GM19467 (cell line): ENCODE results near the gene FFAR3.
"Not testable (repeated sequence)": the region's sequence is repeated elsewhere in the genome, so short reads cannot be mapped to it uniquely, and the experiment has no call there.

Source experiments
- ATAC-seq: cut with Tn5 transposase; IDR thresholded peaks from one replicate; pipeline ENCODE4 v1.9.1; 2021; ENCODE audit warnings: mild to moderate bottlenecking, moderate library complexity; ENCODE audit not compliant: unreplicated experiment

Gene FFAR3

DNA sequence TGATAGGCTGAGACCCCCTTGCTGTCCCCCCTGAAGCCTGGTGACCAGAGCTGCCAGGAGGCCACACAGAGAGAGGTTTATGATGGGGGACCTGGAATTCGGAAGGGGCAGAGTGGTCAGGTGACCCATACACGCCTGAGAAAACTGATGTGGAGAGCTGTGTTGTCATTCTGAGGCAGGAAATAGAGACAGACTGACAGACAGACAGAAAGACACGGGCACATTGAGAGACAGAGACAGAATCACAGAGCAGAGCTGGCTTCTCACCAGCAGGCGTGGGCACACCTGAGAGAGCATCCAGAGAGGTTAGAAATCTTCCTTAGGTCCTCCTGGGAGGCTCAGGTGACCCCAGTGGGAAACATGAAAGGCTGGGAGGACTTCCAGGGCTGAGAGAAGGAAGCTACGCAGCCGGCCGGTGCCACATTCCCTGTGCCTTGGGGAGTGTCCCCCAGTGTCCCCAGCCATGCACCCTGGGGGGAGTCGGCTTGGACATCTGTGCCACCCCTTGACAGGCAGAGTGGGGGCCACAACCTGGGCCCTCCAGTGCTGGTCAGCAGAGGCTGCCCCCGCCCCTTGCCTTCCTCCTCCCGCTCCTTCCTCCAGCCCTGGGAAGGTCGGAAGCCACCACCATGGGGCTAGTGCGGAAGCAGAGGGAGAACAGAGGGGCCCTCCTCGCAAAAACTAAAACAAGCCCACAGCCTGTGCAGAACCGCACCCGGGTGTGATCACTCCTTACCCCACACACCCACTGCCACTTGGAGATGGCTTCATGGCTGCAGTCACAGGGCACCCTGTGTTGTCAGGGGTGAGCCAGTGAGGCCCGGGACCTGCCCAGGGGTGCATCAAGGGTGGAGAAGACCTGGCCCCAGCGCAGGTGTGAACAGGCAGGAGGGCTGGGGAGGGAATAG, 8.4 kb upstream of the FFAR3 start:
- no peak for ATAC-seq

DNA sequence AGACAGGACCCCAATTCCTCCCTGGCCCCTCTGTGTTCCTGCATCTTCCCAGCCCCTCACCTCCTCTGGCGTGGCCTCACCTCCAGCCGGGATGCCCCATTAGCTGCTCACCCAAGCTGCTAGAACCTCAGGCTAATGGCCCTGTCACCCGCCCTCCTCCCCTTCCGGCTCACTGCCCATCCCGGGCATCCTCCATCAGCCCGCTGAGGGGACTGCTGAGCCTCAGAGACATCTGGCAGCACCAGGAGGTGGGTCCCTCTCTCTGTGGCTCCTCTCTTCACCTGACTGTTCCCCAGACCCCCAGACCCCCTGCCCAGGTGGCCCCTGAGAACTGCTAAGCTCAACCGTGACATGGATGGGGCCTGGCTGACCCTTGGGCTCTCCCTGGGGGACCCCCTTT, 7.7 kb upstream of the FFAR3 start:
- ATAC-seq, result no peak

DNA sequence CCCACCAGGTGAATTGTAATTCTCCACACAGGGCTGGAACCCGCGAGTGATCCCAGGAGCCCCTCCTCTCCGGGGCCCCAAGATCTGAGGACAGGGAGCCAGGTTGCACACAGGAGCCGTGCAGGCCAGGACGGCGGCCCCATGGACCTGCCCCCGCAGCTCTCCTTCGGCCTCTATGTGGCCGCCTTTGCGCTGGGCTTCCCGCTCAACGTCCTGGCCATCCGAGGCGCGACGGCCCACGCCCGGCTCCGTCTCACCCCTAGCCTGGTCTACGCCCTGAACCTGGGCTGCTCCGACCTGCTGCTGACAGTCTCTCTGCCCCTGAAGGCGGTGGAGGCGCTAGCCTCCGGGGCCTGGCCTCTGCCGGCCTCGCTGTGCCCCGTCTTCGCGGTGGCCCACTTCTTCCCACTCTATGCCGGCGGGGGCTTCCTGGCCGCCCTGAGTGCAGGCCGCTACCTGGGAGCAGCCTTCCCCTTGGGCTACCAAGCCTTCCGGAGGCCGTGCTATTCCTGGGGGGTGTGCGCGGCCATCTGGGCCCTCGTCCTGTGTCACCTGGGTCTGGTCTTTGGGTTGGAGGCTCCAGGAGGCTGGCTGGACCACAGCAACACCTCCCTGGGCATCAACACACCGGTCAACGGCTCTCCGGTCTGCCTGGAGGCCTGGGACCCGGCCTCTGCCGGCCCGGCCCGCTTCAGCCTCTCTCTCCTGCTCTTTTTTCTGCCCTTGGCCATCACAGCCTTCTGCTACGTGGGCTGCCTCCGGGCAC, 6.7 kb upstream of the FFAR3 start:
- no peak for ATAC-seq

DNA sequence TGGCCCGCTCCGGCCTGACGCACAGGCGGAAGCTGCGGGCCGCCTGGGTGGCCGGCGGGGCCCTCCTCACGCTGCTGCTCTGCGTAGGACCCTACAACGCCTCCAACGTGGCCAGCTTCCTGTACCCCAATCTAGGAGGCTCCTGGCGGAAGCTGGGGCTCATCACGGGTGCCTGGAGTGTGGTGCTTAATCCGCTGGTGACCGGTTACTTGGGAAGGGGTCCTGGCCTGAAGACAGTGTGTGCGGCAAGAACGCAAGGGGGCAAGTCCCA, 6.1 kb upstream of the FFAR3 start:
- ATAC-seq, result no peak

DNA sequence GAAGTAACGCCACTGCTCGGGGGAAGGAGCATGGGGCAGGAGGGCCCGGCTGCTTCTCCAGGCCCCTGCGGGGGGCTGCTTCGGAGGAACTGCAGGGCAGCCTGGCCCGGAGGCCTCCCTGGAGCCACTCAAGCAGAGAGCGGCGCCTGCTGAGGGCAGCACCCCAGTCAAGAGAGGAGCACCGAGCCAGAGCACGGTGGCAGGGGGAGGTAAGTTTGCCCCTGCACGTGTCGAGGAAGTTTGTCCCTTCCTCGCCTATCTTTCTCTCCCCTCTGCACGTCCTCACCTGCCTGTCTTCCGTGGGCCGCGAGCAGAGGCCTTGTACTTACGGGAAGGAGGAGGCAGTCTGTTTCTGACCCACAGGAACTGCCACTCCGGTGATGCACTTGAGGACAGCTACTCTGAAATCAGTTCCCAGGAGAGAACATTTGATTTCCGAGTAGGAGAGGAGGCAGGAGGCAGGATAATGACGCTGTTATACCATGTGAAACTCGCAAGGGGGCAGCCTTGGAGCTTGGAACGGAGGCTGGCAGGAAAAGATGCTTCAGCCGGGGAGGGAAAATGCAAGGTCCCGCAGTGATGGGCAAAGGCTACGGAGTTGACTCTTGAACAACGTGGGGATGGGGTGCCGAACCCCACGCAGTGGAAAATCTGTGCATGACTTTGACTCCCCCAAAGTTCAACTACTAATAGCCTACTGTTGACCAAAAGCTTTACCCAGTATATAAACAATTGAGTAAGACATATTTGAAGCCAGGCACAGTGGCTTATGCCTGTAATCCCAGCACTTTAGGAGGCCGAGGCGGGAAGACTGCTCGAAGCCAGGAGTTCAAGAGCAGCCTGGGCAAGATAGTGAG, 5.6 kb upstream of the FFAR3 start:
- ATAC-seq, result no peak

DNA sequence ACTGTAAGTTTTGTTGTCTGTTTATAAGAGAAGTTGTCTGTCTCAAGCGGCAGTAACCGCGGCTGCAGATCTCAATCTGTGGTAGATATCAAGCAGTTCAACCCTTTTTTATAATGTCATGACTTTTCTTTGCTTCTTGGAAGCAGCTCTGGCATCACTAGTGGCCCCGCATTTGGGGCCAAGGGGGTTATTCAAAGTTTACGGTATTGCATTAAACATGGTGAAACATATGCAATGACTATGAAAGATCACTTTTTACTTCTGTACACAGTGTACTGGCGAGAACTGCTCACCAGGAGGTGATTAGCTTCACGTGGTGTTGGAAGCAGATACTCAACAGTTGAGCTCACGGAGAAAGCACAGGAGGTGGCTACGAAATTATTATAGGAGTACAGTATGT, 4.6 kb upstream of the FFAR3 start:
- no peak for ATAC-seq

DNA sequence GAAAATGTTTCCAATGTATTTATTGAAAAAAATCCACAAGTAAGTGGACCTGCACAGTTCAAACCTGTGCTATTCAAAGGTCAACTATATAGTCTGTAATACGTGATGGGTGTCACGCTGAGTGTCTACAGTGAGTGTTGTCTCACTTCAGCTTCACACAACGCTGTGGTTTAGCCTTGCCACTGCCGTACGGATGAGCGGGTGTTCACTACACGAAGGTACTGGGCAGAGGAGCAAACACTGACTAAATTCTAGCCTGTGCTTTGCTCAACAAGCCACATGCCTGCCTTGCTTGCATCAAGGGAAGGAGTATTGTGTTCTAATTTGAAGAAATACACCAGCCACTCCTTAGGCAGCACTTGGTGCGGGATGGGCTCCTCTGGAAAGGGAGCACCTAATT, 3.4 kb upstream of the FFAR3 start:
- ATAC-seq, result no peak

DNA sequence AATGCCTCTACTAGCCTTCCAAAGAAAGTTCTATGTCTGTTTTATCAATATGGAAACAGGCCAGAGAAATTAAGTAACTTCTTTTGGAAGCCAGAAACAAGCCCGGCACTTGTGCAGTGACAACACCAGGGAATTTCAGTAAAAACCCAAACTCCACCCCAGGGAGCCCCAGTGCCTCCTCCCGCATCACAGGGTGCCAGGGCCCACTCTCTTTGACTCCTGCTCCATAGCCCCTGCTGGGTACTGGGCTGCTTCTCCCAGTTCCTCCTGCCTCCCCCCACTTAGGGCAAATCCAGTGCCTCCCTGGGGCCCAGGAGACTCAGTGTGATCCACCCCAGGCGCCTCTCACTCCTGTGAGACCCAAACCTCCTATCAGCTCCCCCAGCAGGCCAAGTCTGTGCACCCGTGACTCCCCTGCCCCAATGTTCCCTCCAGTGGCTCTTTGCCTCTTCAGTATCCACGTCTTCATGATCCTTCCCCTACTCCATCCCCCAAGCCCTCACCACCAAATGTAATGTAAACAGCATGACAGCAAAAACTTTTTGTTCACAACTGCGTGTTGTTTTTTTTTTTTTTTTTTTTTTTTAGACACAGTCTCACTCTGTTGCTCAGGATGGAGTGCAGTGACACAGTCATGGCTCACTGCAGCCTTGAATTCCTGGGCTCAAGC, 2.3 kb upstream of the FFAR3 start:
- ATAC-seq, result no peak

DNA sequence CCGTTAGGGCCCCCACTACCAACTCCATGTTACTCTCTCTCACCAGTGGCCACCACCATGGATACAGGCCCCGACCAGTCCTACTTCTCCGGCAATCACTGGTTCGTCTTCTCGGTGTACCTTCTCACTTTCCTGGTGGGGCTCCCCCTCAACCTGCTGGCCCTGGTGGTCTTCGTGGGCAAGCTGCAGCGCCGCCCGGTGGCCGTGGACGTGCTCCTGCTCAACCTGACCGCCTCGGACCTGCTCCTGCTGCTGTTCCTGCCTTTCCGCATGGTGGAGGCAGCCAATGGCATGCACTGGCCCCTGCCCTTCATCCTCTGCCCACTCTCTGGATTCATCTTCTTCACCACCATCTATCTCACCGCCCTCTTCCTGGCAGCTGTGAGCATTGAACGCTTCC, 574 bp downstream of the FFAR3 start:
- not testable (repeated sequence) for ATAC-seq

DNA sequence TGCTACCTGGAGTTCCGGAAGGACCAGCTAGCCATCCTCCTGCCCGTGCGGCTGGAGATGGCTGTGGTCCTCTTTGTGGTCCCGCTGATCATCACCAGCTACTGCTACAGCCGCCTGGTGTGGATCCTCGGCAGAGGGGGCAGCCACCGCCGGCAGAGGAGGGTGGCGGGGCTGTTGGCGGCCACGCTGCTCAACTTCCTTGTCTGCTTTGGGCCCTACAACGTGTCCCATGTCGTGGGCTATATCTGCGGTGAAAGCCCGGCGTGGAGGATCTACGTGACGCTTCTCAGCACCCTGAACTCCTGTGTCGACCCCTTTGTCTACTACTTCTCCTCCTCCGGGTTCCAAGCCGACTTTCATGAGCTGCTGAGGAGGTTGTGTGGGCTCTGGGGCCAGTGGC, 1.1 kb downstream of the FFAR3 start:
- not testable (repeated sequence) for ATAC-seq

DNA sequence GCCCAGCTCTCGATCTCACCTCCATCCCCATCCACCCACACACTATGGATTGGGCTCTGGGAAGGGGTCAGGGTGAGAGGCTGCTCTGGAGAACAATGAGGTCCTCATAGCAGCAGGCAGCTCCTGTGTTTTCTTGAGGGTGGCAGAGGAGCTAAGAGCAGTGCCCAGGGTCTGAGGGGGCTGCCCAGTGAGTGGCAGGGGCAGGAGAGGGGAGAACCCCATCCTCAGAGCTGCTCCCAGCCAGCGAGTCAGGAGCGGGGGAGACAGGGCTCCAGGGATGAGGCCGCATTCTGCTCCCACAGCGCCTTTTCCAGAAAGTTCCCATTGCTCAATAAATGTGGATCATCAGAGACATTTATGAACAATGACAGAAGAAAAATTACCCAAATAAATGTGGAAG, 1.8 kb downstream of the FFAR3 start:
- ATAC-seq, result not testable (repeated sequence)

DNA sequence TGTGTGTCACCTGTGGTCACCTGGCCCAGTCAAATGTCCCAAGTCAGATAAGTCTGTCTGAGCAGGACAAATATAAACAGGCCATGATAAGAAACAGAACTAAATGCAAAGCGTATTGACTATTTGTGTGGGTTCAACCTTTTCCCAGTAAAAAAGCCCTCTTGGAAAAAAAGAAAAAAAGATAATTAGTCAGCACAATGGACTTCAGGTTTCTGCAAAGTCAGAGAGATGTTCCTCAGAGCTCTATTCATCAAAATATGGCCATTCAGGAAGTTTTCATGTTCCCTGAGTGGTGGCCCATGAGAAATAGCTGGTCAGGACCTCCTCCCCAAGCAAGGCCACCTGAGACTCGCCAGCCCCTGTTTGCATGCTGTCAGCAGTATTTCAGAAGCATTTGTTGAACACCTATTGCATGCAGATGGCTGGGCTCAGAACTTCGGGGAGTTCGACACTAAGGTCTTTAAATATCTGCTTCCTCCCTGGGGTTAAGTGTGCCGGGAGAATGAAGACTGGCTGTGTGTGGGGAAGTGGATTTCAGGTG, 2.7 kb downstream of the FFAR3 start:
- ATAC-seq, result no peak

DNA sequence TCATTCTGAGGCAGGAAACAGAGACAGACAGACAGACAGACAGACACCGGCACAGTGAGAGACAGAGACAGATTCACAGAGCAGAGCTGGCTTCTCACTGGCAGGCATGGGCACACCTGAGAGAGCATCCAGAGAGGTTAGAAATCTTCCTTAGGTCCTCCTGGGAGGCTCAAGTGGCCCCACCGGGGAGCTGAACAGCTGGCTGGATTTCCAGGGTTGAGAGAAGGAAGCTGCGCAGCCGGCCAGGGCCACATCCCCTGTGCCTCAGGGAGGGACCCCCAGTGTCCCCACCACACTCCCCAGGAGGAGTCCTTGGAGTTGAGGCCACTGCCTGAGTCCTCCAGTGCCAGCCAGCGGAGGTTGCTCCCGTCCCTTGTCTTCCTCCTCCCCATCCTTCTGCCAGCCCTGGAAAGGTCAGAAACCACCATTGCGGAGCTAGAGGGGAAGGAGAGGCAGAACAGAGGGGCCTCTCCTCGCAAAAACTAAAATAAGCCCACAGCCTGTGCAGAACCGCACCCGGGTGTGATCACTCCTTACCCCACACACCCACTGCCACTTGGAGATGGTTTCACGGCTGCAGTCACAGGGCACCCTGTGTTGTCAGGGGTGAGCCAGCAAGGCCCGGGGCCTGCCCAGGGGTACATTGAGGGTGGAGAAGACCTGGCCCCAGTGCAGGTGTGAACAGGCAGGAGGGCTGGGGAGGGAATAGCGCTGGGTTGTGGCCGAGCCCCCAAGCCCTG, 4.2 kb downstream of the FFAR3 start:
- no peak for ATAC-seq

DNA sequence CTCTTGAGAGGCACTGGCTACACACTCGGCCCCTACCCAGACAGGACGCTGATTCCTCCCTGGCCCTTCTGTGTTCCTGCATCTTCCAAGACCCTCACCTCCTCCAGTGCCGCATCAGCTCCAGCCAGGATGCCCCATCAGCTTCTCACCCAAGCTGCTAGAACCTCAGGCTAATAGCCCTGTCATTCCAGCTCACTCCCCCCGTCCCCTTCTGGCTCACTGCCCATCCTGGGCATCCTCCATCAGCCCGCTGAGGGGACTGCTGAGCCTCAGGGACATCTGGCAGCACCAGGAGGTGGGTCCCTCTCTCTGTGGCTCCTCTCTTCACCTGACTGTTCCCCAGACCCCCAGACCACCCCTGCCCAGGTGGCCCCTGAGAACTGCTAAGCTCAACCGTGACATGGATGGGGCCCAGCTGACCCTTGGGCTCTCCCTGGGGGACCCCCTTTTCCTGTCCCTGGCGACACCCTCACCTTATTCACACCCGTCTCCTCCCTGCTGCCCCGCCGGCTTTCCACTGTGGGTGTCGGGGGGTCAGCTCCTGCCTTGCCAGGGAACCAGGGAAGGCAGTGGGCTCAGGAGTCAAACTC, 4.8 kb downstream of the FFAR3 start:
- ATAC-seq, result no peak

DNA sequence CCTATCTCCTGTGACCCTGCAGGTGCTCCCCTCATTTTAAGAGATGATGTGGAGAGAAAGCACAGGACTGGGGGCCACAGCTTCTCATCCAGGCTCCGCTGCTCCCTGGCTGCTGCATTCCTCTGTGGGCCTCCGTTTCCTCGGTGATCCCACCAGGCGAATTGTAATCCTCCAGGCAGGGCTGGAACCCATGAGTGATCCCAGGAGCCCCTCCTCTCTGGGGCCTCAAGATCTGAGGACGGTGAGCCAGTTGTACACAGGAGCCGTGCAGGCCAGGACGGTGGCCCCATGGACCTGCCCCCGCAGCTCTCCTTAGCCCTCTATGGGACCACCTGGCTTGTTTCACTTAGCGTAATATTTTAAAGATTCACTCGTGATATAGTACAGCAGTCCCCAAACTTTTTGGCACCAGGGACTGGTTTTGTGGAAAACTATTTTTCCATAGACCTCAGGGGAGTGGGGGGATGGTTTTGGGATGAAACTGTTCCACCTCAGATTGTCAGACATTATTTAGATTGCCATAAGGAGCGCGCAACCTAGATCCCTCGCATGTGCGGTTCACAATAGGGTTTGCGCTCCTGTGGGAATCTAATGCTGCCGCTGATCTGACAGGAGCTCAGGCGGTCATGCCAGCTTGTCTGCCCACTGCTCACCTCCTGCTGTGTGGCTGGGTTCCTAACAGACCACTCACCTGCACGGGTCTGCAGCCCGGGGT, 5.6 kb downstream of the FFAR3 start:
- no peak for ATAC-seq

DNA sequence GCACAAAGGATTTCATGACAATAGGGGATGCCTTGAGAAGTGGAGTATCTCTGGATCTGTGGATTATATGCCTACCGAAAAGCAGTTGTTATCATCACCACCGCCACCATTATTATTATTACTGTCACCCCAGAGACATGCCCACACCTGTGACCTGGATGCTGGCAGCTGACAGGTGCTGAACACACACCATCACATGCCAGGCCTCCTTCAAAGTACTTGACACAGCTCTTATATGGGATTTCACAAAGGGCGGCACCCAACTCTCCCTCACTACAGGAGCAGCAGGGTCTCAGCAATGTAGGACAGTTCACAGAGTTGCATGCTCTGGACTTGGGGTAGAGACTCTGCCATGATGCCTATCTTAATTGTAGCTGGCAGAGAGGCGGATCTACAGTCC, 7.0 kb downstream of the FFAR3 start:
- ATAC-seq, result no peak

DNA sequence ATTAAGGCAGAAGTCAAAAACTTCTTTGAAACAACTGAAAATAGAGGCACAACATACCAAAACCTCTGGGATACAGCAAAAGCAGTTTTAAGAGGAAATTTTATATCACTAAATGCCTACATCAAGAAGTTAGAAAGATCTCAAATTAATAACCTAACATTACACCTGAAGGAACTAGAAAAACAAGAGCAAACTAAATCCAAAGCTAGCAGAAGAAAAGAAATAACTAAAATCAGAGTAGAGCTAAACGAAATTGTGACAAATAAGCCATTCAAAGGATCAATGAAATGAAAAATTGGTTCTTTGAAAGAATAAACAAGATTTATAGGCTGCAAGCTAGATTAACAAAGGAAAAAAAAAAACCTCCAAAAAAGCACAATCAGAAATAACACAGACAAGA, 10.1 kb downstream of the FFAR3 start:
- no peak for ATAC-seq

DNA sequence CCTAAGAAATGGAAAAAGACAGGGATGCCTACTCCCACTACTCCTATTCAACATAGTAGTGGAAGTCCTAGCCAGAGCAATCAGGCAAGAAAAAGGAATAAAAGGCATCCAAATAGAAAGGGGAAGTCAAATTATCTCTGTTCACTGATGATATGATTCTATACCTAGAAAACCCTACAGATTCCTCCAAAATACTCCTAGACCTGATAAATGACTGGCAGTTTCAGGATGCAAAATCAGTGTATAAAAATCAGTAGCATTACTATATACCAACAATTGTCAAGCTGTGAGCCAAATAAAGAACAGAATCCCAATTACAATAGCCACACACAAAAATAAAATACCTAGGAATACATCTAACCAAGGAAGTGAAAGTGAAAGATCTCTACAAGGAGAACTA, 11.3 kb downstream of the FFAR3 start:
- no peak for ATAC-seq

DNA sequence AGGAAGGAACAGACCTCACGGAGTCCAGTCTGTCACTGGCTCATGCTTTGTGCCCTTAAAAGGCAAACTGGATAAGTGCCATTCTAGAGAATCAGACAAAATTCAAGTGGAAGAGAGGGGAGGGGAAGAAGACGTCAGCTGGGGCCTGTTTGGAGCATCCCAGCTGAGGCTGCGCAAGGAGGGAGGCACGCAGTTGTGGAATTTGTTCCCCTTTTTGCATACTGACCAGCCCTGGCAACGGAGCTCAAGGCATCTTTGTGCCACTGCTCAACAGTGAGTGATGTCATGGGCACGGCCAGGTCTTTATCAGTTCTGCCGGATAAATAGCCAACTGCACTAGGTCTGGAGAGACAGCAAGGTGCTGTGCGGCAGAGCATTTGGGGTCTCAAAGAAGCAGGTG, 12.5 kb downstream of the FFAR3 start, which contains the start of gene GPR42:
GPR42 (plus strand) TSS at position 347 of the 400 bp plus-strand sequence. CDS start 292 bp downstream, outside the sequence.
- no peak for ATAC-seq
